Esophagus squamous epithelium (tissue), 4 donors: ENCODE data around the gene UBE2F.
"Not testable (repeated sequence)": the region's sequence is repeated elsewhere in the genome, so short reads cannot be mapped to it uniquely, and the experiment has no call there.

Experiments used
- POLR2A ChIP-seq, 4 donors: fragments of 450-650 bp; IDR thresholded peaks; one replicate each; pipeline ENCODE4 v1.6.1; 2017; ENCODE audit warnings: antibody characterized with exemption in 4 of 4, mild to moderate bottlenecking in 4 of 4, moderate library complexity in 3 of 4
- TF ChIP-seq, protein P1 (sequence below), 6 experiments: fragments of 450-650 bp in 4 of 6; fragments of 200-600 bp in 2 of 6; sonication (generic) in 2 of 6; IDR thresholded peaks; one replicate each; pipeline ENCODE4 v1.5.1; 2016 to 2019; ENCODE audit warnings: antibody characterized with exemption in 6 of 6, mild to moderate bottlenecking in 4 of 6, moderate library complexity in 4 of 6

DNA sequence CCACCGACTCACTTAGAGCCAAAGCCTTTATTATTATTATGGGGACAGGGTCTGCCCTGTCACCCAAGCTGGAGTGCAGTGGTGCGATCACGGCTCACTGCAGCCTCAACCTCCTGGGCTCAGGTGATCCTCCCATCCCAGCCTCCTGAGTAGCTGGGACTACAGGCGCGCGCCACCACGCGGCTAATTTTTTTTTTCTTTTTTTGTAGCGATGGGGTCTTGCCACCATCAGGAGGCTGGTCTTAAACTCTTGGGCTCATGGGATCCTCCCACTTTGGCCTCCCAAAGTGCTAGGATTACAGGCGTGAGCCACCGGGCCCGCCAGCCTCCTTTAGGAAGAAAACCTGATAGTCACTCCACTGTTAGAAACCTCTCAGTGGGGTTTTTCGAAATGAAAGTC, 970 bp upstream of the UBE2F start:
- TF ChIP-seq, protein P1, sequence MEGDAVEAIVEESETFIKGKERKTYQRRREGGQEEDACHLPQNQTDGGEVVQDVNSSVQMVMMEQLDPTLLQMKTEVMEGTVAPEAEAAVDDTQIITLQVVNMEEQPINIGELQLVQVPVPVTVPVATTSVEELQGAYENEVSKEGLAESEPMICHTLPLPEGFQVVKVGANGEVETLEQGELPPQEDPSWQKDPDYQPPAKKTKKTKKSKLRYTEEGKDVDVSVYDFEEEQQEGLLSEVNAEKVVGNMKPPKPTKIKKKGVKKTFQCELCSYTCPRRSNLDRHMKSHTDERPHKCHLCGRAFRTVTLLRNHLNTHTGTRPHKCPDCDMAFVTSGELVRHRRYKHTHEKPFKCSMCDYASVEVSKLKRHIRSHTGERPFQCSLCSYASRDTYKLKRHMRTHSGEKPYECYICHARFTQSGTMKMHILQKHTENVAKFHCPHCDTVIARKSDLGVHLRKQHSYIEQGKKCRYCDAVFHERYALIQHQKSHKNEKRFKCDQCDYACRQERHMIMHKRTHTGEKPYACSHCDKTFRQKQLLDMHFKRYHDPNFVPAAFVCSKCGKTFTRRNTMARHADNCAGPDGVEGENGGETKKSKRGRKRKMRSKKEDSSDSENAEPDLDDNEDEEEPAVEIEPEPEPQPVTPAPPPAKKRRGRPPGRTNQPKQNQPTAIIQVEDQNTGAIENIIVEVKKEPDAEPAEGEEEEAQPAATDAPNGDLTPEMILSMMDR (IDR thresholded peaks at IDR 0.05): not testable (repeated sequence)
- TF ChIP-seq POLR2A (IDR thresholded peaks at IDR 0.05): not testable (repeated sequence)
